HG02623 (cell line): Measurements from ENCODE around the gene IFI35.
A peak's percentile ranks its signal among the peaks of the same experiment; 100 is the strongest.
"Not testable (repeated sequence)": the region's sequence is repeated elsewhere in the genome, so short reads cannot be mapped to it uniquely, and the experiment has no call there.

Source experiments
- ATAC-seq: cut with Tn5 transposase; IDR thresholded peaks from one replicate; pipeline ENCODE4 v1.9.1; 2021; ENCODE audit warnings: moderate library complexity; ENCODE audit not compliant: unreplicated experiment

IFI35 gene

GRCh38 chr17:43006639-43007551, at the start of gene IFI35:
Gene IFI35 (plus strand): TSS chr17:43006784. CDS start chr17:43006948, 164 bp downstream.
- no peak for ATAC-seq

GRCh38 chr17:42964161-42964932, 42.2 kb upstream of the IFI35 start, which contains the start of gene AARSD1:
Gene AARSD1 (minus strand): TSS chr17:42964454. CDS start chr17:42964440, 14 bp downstream.
- ATAC-seq, result peak; percentile 64

GRCh38 chr17:42967925-42968324, 38.7 kb upstream of the IFI35 start:
- ATAC-seq, result no peak

- no peak for ATAC-seq
Observed at GRCh38 chr17:42969001-42969581, 37.5 kb upstream of the IFI35 start.

GRCh38 chr17:42971589-42971988, 35.0 kb upstream of the IFI35 start:
- ATAC-seq, result no peak

- not testable (repeated sequence) for ATAC-seq
Observed at GRCh38 chr17:42973323-42973722, 33.3 kb upstream of the IFI35 start.

GRCh38 chr17:42975265-42975664, 31.3 kb upstream of the IFI35 start:
- ATAC-seq, result no peak

- not testable (repeated sequence) for ATAC-seq
Observed at GRCh38 chr17:42975701-42976100, 30.9 kb upstream of the IFI35 start.

GRCh38 chr17:42979511-42980273, 26.9 kb upstream of the IFI35 start, which contains the start of gene PTGES3L:
Gene PTGES3L (minus strand): TSS chr17:42980080. CDS start chr17:42980053, 27 bp downstream.
- ATAC-seq, result no peak

- peak; percentile 64 for ATAC-seq
Observed at GRCh38 chr17:42980274-42980765, 26.3 kb upstream of the IFI35 start, which contains the start of gene RUNDC1. Gene RUNDC1 (plus strand): TSS chr17:42980565. CDS start chr17:42980577, 12 bp downstream.

- peak; percentile 29 for ATAC-seq
Observed at GRCh38 chr17:42980766-42981397, 25.7 kb upstream of the IFI35 start.

- no peak for ATAC-seq
Observed at GRCh38 chr17:42982266-42982665, 24.3 kb upstream of the IFI35 start.

- ATAC-seq, result no peak
Observed at GRCh38 chr17:42985225-42985624, 21.4 kb upstream of the IFI35 start.

GRCh38 chr17:42989141-42989540, 17.4 kb upstream of the IFI35 start:
- ATAC-seq, result no peak

- no peak for ATAC-seq
Observed at GRCh38 chr17:42989726-42990652, 16.6 kb upstream of the IFI35 start.

- ATAC-seq, result no peak
Observed at GRCh38 chr17:42991471-42991870, 15.1 kb upstream of the IFI35 start.

- no peak for ATAC-seq
Observed at GRCh38 chr17:42992872-42993271, 13.7 kb upstream of the IFI35 start.

GRCh38 chr17:42993913-42994312, 12.7 kb upstream of the IFI35 start:
- not testable (repeated sequence) for ATAC-seq
